Activated CD4-positive, alpha-beta T cell treated with anti-CD3 and anti-CD28 coated beads, Interleukin-2, Interleukin-6, amounts not matched to agents 100 ng/mL and 50 ng/mL, durations not matched to agents 16 hours and 8 hours (primary cell): ENCODE measurements around the gene HOXA10.
A peak's percentile ranks its signal among the peaks of the same experiment; 100 is the strongest.

Source experiments
- DNase-seq: peaks from one replicate; pipeline ENCODE4 v3.0.0-alpha.2; 2020

HOXA10 gene

GRCh38 chr7:27165089-27165995 is 8.8 kb downstream of the HOXA10 start, which contains the start of gene HOXA9:
Gene HOXA9, minus strand, starts transcription at chr7:27165537. Its CDS starts 80 bp downstream, at chr7:27165457.
- no peak for DNase-seq

GRCh38 chr7:27164367-27165088 is 9.6 kb downstream of the HOXA10 start:
- no peak for DNase-seq

- DNase-seq, result no peak
Observed at GRCh38 chr7:27164045-27164366, 10.1 kb downstream of the HOXA10 start.

GRCh38 chr7:27163288-27164044 is 10.7 kb downstream of the HOXA10 start:
- DNase-seq, result no peak

- DNase-seq, result no peak
Observed at GRCh38 chr7:27162561-27163287, 11.4 kb downstream of the HOXA10 start.

- no peak for DNase-seq
Observed at GRCh38 chr7:27161721-27162560, 12.2 kb downstream of the HOXA10 start.

GRCh38 chr7:27161214-27161720 is 12.9 kb downstream of the HOXA10 start:
- DNase-seq, result no peak

GRCh38 chr7:27160546-27161213 is 13.4 kb downstream of the HOXA10 start:
- peak; percentile 86 for DNase-seq

- DNase-seq, result no peak
Observed at GRCh38 chr7:27160145-27160545, 14.0 kb downstream of the HOXA10 start.

- no peak for DNase-seq
Observed at GRCh38 chr7:27159266-27160144, 14.6 kb downstream of the HOXA10 start.

- no peak for DNase-seq
Observed at GRCh38 chr7:27158436-27159265, 15.5 kb downstream of the HOXA10 start.

- no peak for DNase-seq
Observed at GRCh38 chr7:27157702-27158431, 16.3 kb downstream of the HOXA10 start.

- DNase-seq, result no peak
Observed at GRCh38 chr7:27156916-27157701, 17.0 kb downstream of the HOXA10 start.

GRCh38 chr7:27156508-27156898 is 17.6 kb downstream of the HOXA10 start, which contains the start of gene HOXA7:
Gene HOXA7, minus strand, starts transcription at chr7:27156675. Its CDS starts 130 bp downstream, at chr7:27156545.
- no peak for DNase-seq

- DNase-seq, result no peak
Observed at GRCh38 chr7:27155816-27156507, 18.2 kb downstream of the HOXA10 start.
